NCI-H2081 (cell line): ENCODE data around the gene TRIM16.
"Not testable (repeated sequence)": the region's sequence is repeated elsewhere in the genome, so short reads cannot be mapped to it uniquely, and the experiment has no call there.

Experiments
- DNase-seq, 2 experiments: peaks; one replicate each; lab custom pipeline; 2025; lab: John Stamatoyannopoulos, UW

The TRIM16 gene

DNA sequence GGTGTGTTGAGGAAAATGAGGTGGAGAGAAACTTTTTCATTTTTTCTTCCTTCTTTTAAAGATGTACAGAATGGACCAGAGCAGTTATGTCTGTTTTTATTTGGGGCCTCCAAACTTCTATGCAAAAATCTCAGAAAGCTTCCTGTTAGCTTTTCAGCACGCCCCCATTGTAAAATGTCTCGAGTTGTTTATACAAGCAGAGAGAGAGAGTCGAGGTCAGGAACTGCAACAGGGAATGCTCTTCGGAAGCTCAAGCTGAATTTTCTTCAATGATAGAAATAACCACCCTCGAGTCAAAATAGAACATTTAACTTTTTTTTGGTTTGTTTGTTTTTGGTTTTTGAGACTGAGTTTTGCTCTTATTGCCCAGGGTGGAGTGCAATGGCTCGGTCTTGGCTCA lies 68.3 kb downstream of the TRIM16 start:
- DNase-seq: not testable (repeated sequence)

DNA sequence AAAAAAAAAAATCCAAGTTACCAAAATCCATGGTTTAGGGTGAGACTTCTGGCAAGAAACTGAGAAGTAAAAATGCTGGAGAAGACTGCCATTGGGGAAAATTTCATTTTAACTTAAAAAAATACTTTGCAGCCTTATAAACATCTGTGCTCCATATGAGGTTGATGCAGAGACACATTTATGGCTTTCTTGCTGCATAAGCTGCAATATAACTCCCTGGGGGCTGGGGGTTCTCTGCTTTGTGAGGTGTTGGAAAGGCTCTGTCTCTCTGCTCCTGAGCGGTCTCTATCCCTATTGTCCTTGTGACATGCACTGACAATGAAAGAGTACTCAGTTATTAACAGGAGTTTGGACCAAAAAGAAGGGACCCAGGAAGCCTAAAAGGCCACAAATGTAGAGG lies 71.0 kb downstream of the TRIM16 start:
- not testable (repeated sequence) for DNase-seq

DNA sequence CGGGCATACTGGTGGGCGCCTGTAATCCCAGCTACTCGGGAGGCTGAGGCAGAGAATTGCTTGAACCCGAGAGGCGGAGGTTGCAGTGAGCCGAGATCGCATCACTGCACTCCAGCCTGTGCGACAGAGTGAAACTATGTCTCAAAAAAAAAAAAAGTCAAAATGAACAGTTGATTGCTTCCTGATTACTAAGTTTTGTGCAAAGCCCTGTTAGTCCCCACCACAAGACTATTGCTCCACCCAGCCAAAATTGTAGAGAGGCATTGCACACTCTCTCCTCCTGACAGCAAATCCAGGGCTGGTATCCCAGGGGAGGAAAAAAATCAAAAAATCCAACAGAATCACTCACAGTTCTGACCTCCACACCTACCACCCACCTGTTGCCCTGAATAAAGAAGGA lies 91.2 kb downstream of the TRIM16 start:
- DNase-seq: not testable (repeated sequence)

DNA sequence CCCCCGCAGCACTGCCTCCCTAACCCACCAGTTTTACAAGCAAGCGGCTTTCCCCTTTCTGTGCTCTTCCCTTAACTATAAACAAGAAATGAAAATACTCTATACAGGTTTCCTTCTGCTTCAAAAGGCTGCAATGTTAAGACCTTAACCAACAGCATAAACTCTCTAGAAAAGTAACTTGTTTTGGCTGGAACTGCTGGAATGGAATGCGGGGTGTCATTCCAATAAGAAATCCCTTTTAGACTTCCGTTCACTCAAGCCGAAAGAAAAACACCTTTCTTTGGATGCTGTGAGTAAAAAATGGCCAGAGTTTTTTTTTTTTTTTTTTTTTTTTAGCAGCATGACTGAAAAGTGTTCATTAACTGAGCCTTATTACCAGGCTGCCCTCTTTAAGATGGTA lies 92.1 kb downstream of the TRIM16 start:
- DNase-seq: not testable (repeated sequence)

DNA sequence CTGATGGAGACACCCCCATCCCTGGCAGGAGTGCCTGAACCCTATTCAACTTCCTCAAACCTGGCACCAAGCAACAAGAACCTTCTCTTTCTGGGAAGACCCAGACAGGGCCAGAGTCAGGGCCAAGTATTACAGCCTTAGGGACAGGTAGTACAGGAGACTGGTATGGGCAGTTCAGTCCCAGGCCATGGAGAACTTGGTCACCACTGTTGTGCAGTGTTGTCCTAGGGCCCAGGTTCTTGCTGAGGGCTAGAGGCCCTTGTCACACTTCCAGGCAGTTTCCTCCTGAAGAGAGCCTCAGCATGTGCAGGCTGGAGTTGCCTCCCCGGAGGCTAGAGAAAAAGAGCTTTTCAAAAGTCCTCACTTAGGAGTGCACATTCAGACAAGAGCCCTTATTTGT lies 93.3 kb downstream of the TRIM16 start:
- not testable (repeated sequence) for DNase-seq

DNA sequence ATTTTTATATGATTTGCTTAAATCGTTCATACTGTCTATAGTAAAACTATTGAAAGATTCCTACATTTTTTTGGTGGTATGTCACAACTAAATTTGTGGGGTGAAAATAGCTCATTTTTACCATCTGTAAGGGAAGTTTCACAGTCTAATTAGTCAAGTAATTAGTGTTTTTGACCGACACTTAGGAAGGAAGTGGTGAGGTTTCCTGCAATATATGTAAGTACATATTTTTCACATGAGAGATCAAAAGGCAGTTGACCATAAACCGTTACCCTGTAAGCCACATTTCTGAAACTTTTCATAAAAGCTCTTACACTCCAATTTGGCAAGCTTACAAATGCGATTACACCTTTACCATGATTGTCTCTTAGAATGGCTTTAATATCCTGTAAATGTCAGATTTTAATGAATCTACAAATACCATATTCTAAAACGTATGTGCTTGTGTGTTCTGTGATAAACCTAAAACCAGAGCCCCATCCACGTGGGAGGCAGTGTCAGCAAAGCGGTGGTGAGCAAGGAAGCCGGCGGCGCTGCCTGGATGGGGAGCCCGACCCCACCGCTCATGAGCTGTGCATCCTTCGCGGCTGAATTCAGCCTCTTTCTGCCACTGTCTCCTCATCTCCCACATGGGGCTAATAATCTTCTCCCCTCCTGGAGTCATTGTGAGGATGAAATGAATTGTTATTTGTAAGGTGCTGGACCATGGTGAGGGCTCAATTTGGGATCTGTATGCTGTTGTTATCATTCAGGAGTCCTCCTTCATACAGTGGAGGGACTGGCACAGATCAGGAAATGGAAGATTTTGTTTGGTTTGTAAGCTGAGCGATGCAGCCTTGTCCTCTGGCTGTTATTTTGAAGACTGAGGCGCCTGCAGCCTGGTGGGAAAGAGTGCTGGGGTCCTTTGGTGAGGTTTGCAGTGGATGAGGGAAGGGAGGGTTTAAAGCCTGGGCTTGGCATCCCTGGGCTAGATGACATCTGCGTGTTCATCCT lies 94.3 kb downstream of the TRIM16 start:
- not testable (repeated sequence) for DNase-seq

DNA sequence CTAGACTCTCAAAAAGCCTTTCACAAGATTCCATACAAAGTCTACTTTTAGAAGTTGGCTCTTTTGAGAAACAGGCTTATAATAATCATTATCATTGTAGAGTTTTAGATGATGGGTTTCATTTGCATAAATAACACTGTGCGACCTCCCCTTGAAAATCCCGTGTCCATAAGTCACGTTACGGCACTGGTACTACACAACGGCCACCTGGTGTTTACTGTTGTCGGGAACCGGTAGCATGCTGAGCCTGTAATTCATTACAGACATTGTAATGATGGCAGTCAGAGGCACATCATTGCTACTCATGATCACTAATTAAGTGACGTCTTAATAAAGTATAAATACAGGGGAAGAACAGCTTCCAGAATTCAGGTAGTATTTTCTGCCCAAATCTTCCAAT lies 96.1 kb downstream of the TRIM16 start:
- DNase-seq: not testable (repeated sequence)

DNA sequence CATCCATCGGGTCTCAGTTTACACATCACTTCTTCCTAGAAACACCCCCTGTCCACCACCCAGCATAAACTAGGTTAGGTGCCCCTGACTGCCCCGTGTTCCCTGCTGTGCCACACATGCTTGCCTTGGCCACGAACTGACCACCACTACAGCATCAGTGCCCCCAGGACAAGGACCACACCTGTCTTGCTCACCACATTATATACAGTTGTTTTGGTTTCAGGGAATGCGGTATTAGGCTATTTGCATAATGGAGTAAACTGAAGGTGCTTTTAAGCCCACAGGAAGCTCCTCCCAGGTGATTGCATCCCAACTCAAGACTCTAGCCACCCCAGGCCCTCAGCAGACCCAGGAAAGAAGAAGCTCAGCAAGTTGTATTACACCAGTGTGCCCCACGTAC lies 100.8 kb downstream of the TRIM16 start:
- not testable (repeated sequence) for DNase-seq

DNA sequence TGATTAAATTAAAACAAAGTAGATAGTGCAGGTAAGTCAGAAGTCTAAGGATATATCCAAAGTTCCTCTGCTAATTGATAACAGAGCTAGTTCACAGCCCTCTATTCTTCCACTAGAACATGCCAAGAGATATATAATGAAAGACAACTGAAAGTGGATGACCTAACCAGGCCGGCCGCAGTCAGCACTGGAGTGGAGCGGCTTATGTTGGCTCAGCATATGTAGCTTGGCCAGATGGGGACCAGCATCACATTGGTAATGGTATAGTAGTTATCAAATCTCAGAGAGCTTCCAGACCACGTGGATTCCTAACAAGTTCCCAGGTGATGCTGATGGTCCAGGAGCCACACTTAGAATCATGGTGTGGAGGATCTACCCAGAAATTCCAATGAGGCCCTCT lies 102.6 kb downstream of the TRIM16 start:
- DNase-seq: not testable (repeated sequence)
